BE2C (cell line): ENCODE data around the gene METTL24.
"Not testable (repeated sequence)": the region's sequence is repeated elsewhere in the genome, so short reads cannot be mapped to it uniquely, and the experiment has no call there.

Source experiments
- DNase-seq: peaks from one replicate; pipeline ENCODE4 v3.0.0-alpha.2; 2020
- H3K27me3 ChIP-seq: fragments of 250-450 bp; sonication (Bioruptor Pico); 2 replicates; pipeline ENCODE4 v1.5.1; 2020; ENCODE audit warnings: mild to moderate bottlenecking
- H3K36me3 ChIP-seq: fragments of 250-450 bp; sonication (Bioruptor Pico); 2 replicates; pipeline ENCODE4 v1.5.1; 2020; ENCODE audit warnings: mild to moderate bottlenecking
- H3K4me1 ChIP-seq: fragments of 250-450 bp; sonication (Bioruptor Pico); 2 replicates; pipeline ENCODE4 v1.5.1; 2020
- H3K4me3 ChIP-seq: 2 replicates; pipeline ENCODE4 v1.5.1; 2011; ENCODE audit warnings: low read depth, low read length
- H3K9me3 ChIP-seq: fragments of 250-450 bp; sonication (Bioruptor Pico); 2 replicates; pipeline ENCODE4 v1.5.1; 2020
- TF ChIP-seq, protein P1 (sequence below): IDR thresholded peaks from 2 replicates; pipeline ENCODE4 v1.5.1; 2012; ENCODE audit warnings: mild to moderate bottlenecking, low read depth, low read length

The METTL24 gene

DNA sequence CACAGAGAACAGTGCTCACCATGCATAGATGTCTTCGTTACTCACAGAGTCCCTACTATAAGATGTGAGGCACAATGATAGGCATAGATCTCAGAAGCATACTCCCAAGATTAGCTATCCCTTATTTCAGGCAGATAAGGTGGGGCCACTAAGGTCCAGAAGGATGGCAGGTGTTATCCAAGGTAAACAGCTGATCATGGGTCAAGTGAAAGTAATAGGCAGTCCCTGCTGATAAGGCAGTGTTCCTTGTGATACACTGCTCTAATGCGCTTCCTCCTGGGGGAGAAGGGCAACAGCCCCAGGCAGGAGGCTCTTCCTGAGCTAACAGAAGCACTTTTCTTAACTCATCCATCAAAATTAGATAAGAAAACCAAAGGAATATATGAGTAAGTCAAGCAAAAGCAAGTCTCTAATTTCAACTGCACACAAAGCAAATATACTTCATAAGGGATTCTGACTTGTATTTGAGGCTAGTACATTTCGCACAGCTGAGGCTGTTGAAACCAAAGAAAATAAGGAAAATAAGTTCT lies 42.2 kb downstream of the METTL24 start:
- Histone ChIP-seq H3K27me3 (no peaks in the 10 kb centered on the region), H3K4me1 (no peaks in the 10 kb centered on the region), H3K9me3 (no peaks in the 10 kb centered on the region), H3K4me3 (no peak overlapping the region), H3K36me3 (no peaks in the 10 kb centered on the region)
- TF ChIP-seq, protein P1, sequence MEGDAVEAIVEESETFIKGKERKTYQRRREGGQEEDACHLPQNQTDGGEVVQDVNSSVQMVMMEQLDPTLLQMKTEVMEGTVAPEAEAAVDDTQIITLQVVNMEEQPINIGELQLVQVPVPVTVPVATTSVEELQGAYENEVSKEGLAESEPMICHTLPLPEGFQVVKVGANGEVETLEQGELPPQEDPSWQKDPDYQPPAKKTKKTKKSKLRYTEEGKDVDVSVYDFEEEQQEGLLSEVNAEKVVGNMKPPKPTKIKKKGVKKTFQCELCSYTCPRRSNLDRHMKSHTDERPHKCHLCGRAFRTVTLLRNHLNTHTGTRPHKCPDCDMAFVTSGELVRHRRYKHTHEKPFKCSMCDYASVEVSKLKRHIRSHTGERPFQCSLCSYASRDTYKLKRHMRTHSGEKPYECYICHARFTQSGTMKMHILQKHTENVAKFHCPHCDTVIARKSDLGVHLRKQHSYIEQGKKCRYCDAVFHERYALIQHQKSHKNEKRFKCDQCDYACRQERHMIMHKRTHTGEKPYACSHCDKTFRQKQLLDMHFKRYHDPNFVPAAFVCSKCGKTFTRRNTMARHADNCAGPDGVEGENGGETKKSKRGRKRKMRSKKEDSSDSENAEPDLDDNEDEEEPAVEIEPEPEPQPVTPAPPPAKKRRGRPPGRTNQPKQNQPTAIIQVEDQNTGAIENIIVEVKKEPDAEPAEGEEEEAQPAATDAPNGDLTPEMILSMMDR = no peak
- no peak for DNase-seq

DNA sequence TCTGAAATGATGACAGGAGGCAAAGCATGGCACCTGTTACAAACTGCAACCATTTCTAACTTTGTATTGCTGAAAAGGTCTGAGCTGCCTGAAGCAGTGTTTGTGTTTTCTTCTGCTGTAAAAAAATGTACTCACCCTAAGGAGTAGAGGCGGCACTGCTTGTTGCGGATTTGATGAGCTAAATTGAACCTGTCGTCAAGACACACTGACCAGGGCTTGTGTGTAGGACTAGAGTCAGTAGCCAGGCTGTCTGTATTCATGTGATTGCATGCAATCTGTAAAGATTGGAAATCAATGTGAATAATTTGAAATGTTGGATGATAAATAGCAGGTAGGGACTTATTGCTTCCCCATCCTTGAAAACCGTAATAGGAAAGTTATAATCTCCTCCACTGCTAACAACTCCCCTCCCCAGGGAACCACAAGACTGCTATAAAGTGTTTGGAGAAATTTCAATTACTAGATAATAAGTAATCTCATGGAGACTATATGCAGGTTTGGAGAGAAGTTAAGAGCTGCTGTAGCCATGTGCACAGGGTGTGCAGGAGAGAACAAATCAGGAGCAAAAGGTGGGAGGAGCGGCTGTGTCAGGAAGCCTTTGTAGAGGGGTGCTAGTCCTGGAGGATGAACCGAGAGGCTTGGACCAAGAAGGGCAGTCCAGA lies 42.8 kb downstream of the METTL24 start:
- Histone ChIP-seq H3K9me3 (no peaks in the 10 kb centered on the region), H3K4me1 (no peaks in the 10 kb centered on the region), H3K36me3 (no peaks in the 10 kb centered on the region), H3K27me3 (no peaks in the 10 kb centered on the region), H3K4me3 (no peak overlapping the region)
- TF ChIP-seq, protein P1 = no peak
- DNase-seq = no peak

DNA sequence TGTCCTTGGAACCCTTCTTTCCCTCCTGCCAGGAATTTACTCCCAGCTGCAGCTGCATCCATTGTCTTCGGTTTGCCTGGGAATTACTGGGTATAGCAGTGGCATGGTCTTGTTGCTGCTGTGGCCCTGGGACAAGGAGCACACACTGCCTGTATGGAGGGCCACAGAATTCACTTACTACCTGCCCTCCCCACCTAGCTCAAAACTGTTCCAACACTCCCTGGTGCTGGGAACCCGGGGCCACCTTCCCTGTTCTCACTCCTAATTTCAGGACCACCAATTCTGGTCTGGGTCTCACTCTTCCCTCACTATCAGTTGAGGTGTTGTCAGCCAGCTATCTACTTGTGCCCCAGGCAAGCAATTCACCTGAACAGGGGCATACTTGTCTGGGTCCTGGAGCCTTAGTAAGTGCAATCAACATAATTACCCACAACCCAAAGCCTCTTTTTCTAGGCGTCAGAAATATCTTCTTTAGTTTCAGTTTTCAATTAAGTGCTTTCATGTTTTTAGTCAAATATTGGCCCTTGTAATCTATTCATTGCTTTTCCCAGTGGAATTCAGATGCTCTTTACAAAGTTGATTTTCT lies 47.2 kb downstream of the METTL24 start:
- TF ChIP-seq, protein P1 = no peak
- no peak for DNase-seq
- no peaks in the 10 kb centered on the region for H3K9me3 ChIP-seq
- H3K27me3 ChIP-seq = no peaks in the 10 kb centered on the region
- H3K4me3 ChIP-seq = no peak overlapping the region
- H3K36me3 ChIP-seq = no peaks in the 10 kb centered on the region
- no peaks in the 10 kb centered on the region for H3K4me1 ChIP-seq

DNA sequence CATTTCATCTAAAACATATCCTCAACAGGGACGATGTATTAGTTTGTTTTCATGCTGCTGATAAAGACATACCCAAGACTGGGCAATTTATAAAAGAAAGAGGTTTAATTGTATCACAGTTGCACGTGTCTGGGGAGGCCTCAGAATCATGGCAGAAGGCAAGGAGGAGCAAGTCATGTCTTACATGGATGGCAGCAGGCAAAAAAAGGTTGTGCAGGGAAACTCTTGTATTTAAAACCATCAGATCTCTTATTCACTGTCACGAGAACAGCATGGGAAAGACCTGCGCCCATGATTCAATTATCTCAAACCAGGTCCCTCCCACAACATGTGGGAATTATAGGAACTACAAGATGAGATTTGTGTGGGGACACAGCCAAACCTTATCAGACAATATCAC lies 48.7 kb downstream of the METTL24 start:
- H3K4me3 ChIP-seq, H3K27me3 ChIP-seq, H3K36me3 ChIP-seq, H3K9me3 ChIP-seq, H3K4me1 ChIP-seq, DNase-seq: not testable (repeated sequence)

DNA sequence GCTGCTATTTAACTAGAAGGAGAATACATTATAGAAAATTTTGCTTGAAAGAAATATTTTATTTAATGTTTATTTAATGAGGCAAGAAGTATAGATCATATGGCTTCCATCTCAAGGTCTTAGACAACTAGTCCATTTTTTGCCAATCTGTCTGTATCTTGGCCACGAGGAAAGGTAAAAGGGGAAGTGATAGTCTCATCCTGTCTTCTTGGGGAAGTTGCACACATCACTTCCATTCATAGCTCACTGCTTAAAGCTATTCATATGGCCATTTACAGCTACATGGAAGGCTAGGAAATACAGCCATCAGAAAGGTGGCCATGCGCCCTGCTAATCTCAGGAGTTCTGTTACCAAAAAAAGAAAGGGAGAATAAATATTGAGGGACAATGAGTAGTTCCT lies 50.8 kb downstream of the METTL24 start:
- Histone ChIP-seq H3K9me3 (no peaks in the 10 kb centered on the region), H3K27me3 (no peaks in the 10 kb centered on the region), H3K4me3 (no peak overlapping the region), H3K36me3 (no peaks in the 10 kb centered on the region), H3K4me1 (no peaks in the 10 kb centered on the region)
- no peak for DNase-seq
- TF ChIP-seq, protein P1 = no peak

DNA sequence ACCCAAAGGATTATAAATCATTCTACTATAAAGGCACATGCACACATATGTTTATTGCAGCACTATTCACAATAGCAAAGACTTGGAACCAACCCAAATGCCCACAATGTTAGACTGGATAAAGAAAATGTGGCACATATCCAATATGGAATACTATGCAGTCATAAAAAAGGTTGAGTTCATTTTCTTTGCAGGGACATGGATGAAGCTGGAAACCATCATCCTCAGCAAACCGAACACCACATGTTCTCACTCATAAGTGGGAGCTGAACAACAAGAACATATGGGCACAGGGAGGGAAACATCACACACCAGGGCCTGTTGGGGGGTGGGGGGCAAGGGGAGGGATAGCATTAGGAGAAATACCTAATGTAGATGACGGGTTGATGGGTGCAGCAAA lies 52.3 kb downstream of the METTL24 start:
- not testable (repeated sequence) for H3K27me3 ChIP-seq, H3K4me1 ChIP-seq, H3K9me3 ChIP-seq, DNase-seq, H3K4me3 ChIP-seq, H3K36me3 ChIP-seq

DNA sequence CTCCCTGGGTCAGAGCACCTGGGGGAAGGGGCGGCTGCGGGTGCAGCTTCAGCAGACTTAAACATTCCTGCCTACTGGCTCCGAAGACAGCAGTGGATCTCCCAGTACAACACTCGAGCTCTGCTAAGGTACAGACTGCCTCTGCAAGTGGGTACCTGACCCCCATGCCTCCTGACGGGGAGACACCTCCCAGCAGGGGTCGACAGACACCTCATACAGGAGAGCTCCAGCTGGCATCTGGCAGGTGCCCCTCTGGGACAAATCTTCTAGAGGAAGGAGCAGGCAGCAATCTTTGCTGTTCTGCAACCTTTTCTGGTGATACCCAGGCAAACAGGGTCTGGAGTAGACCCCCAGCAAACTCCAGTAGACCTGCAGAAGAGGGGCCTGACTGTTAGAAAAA lies 54.5 kb downstream of the METTL24 start:
- not testable (repeated sequence) for DNase-seq, H3K4me3 ChIP-seq

More for the DNA sequence above, 54.5 kb downstream of the METTL24 start:
- not testable (repeated sequence) for H3K27me3 ChIP-seq, H3K36me3 ChIP-seq, H3K4me1 ChIP-seq, H3K9me3 ChIP-seq
